WERI-Rb-1 (cell line): ENCODE measurements around the gene REXO4.

ENCODE experiments used
- DNase-seq: peaks from one replicate; pipeline ENCODE4 v3.0.0-alpha.2; 2020
- H3K27ac ChIP-seq: fragments of 250-450 bp; sonication (Bioruptor Pico); 2 replicates; pipeline ENCODE4 v1.5.1; 2020; ENCODE audit warnings: mild to moderate bottlenecking, moderate library complexity
- H3K27me3 ChIP-seq: fragments of 250-450 bp; sonication (Bioruptor Pico); 2 replicates; pipeline ENCODE4 v1.5.1; 2021; ENCODE audit warnings: mild to moderate bottlenecking, low read depth, moderate library complexity; ENCODE audit not compliant: insufficient read depth, severe bottlenecking
- H3K36me3 ChIP-seq: fragments of 250-450 bp; sonication (Bioruptor Pico); 2 replicates; pipeline ENCODE4 v1.5.1; 2020; ENCODE audit warnings: mild to moderate bottlenecking, moderate library complexity
- H3K4me3 ChIP-seq: 2 replicates; pipeline ENCODE4 v1.5.1; 2011; ENCODE audit warnings: low read depth, mild to moderate bottlenecking, control low read depth, low read length
- H3K9me3 ChIP-seq: fragments of 250-450 bp; sonication (Bioruptor Pico); 2 replicates; pipeline ENCODE4 v1.5.1; 2021; ENCODE audit warnings: mild to moderate bottlenecking, moderate library complexity; ENCODE audit not compliant: severe bottlenecking
- CTCF ChIP-seq: IDR thresholded peaks from 2 replicates; pipeline ENCODE4 v1.5.1; 2011; ENCODE audit warnings: low read depth, mild to moderate bottlenecking, control low read depth, inconsistent platforms, low read length

The REXO4 gene

GRCh38 chr9:133389562-133389961 is 28.2 kb downstream of the REXO4 start:
- Histone ChIP-seq H3K36me3 (no peaks in the 10 kb centered on the region), H3K27ac (no peak overlapping the region), H3K27me3 (no peaks in the 10 kb centered on the region), H3K9me3 (no peaks in the 10 kb centered on the region), H3K4me3 (no peak overlapping the region)
- DNase-seq = no peak
- no peak for TF ChIP-seq CTCF

- H3K4me3 ChIP-seq = no peak overlapping the region
- no peak for DNase-seq
- no peak for TF ChIP-seq CTCF
- no peaks in the 10 kb centered on the region for H3K27me3 ChIP-seq
- H3K27ac ChIP-seq = no peak overlapping the region
- no peaks in the 10 kb centered on the region for H3K9me3 ChIP-seq
- H3K36me3 ChIP-seq = no peaks in the 10 kb centered on the region
Observed at GRCh38 chr9:133389025-133389557, 28.7 kb downstream of the REXO4 start.

- no peak for DNase-seq
- Histone ChIP-seq H3K27me3 (no peaks in the 10 kb centered on the region), H3K36me3 (no peaks in the 10 kb centered on the region), H3K4me3 (no peak overlapping the region), H3K9me3 (no peaks in the 10 kb centered on the region), H3K27ac (no peak overlapping the region)
- TF ChIP-seq CTCF = no peak
Observed at GRCh38 chr9:133387680-133388079, 30.1 kb downstream of the REXO4 start.

GRCh38 chr9:133386338-133386737 is 31.5 kb downstream of the REXO4 start:
- Histone ChIP-seq H3K4me3 (no peak overlapping the region), H3K36me3 (no peaks in the 10 kb centered on the region), H3K27me3 (no peaks in the 10 kb centered on the region), H3K27ac (no peak overlapping the region), H3K9me3 (no peaks in the 10 kb centered on the region)
- TF ChIP-seq CTCF = no peak
- DNase-seq = no peak

- DNase-seq = no peak
- H3K9me3 ChIP-seq = no peaks in the 10 kb centered on the region
- H3K4me3 ChIP-seq = no peak overlapping the region
- TF ChIP-seq CTCF = no peak
- H3K36me3 ChIP-seq = no peaks in the 10 kb centered on the region
- H3K27ac ChIP-seq = no peak overlapping the region
- no peaks in the 10 kb centered on the region for H3K27me3 ChIP-seq
Observed at GRCh38 chr9:133385452-133385851, 32.4 kb downstream of the REXO4 start.

- no peak for TF ChIP-seq CTCF
- Histone ChIP-seq H3K4me3 (no peak overlapping the region), H3K27ac (no peak overlapping the region), H3K9me3 (no peaks in the 10 kb centered on the region), H3K27me3 (no peaks in the 10 kb centered on the region), H3K36me3 (no peaks in the 10 kb centered on the region)
- no peak for DNase-seq
Observed at GRCh38 chr9:133384736-133385321, 33.0 kb downstream of the REXO4 start.
